ENCODE results near the gene RBM18. TPM values are rescaled to one million over a fixed set of nuclear protein-coding genes. Genes with fewer than 3 reads are reported as not detected.

Gene RBM18
- total RNA-seq, 4 donors from 2014 or later: 12.1 to 15.2 (median 13.7) TPM

- Histone ChIP-seq H3K9me3 (no peaks in the 10 kb centered on the region), H3K4me3 (replicated peaks in 1 of 3) (peak overlapping the region in 1 of 3 donors; percentile 34), H3K27ac (no peak overlapping the region), H3K36me3 (no peaks in the 10 kb centered on the region), H3K27me3 (peaks cover 31% of the 10 kb centered on the region), H3K4me1 (peaks cover 11 to 22% of the 10 kb centered on the region in 2 donors)
- TF ChIP-seq CTCF (IDR thresholded peaks at IDR 0.05) (no peak), POLR2A (IDR thresholded peaks at IDR 0.05) (no peak)
- 7 to 28% methylated on average over 6 to 34 of the region's 93 CpGs for WGBS, 2 donors
- intact Hi-C loops (cut with DNase I): no loop called here
- DNase-seq: peak in 1 of 2 donors; percentile 20
Observed at GRCh38 chr9:122213589-122214413, 50.8 kb downstream of the RBM18 start.

- H3K27ac ChIP-seq: no peak overlapping the region
- no peak for DNase-seq
- peaks cover 9 to 18% of the 10 kb centered on the region in 2 donors for H3K4me1 ChIP-seq
- intact Hi-C loops (cut with DNase I): no loop called here
- H3K27me3 ChIP-seq: peaks cover 30% of the 10 kb centered on the region
- H3K9me3 ChIP-seq: no peaks in the 10 kb centered on the region
- TF ChIP-seq POLR2A (IDR thresholded peaks at IDR 0.05): no peak
- no peak for TF ChIP-seq CTCF (IDR thresholded peaks at IDR 0.05)
- H3K4me3 ChIP-seq (replicated peaks in 1 of 3): no peak overlapping the region
- WGBS, 2 donors: 46 to 48% methylated on average over 14 to 20 of the region's 20 CpGs
- H3K36me3 ChIP-seq: no peaks in the 10 kb centered on the region
Observed at GRCh38 chr9:122213102-122213588, 51.5 kb downstream of the RBM18 start.

- no peak for DNase-seq
- Histone ChIP-seq H3K27me3 (peaks cover 29% of the 10 kb centered on the region), H3K4me1 (peaks cover 9 to 18% of the 10 kb centered on the region in 2 donors), H3K9me3 (no peaks in the 10 kb centered on the region), H3K36me3 (no peaks in the 10 kb centered on the region), H3K4me3 (replicated peaks in 1 of 3) (no peak overlapping the region), H3K27ac (no peak overlapping the region)
- WGBS, 2 donors: 61 to 67% methylated on average over 7 of the region's 7 CpGs
- intact Hi-C loops (cut with DNase I): no loop called here
- no peak for TF ChIP-seq POLR2A (IDR thresholded peaks at IDR 0.05)
- no peak for TF ChIP-seq CTCF (IDR thresholded peaks at IDR 0.05)
Observed at GRCh38 chr9:122212473-122213004, 52.1 kb downstream of the RBM18 start.

GRCh38 chr9:122209451-122209850 lies 55.2 kb downstream of the RBM18 start:
- H3K27me3 ChIP-seq: peaks cover 14% of the 10 kb centered on the region
- no peak overlapping the region for H3K27ac ChIP-seq
- no peak overlapping the region for H3K4me3 ChIP-seq (replicated peaks in 1 of 3)
- DNase-seq: no peak
- H3K9me3 ChIP-seq: no peaks in the 10 kb centered on the region
- no peaks in the 10 kb centered on the region for H3K36me3 ChIP-seq
- TF ChIP-seq POLR2A (IDR thresholded peaks at IDR 0.05): no peak
- WGBS, 2 donors: 91 to 92% methylated on average over 12 of the region's 12 CpGs
- H3K4me1 ChIP-seq: peaks cover 9 to 11% of the 10 kb centered on the region in 2 donors
- intact Hi-C loops (cut with DNase I): no loop called here

GRCh38 chr9:122207096-122207495 lies 57.5 kb downstream of the RBM18 start:
- Histone ChIP-seq H3K27ac (no peak overlapping the region), H3K27me3 (no peaks in the 10 kb centered on the region), H3K4me1 (peaks cover 4% of the 10 kb centered on the region in 2 donors), H3K9me3 (no peaks in the 10 kb centered on the region), H3K36me3 (no peaks in the 10 kb centered on the region), H3K4me3 (replicated peaks in 1 of 3) (no peak overlapping the region)
- WGBS, 2 donors: 46 to 56% methylated on average over 9 of the region's 9 CpGs
- no peak for DNase-seq
- no peak for TF ChIP-seq POLR2A (IDR thresholded peaks at IDR 0.05)
- TF ChIP-seq CTCF (IDR thresholded peaks at IDR 0.05): no peak
- intact Hi-C loops (cut with DNase I): no loop called here
